GM23338 (cell line): ENCODE results near the gene PCK2. TPM values are rescaled to one million over a fixed set of nuclear protein-coding genes. Genes with fewer than 3 reads are reported as not detected.

Source experiments
- ATAC-seq: fragments of 200-7000 bp; cut with Tn5 transposase; 3 replicates; pipeline ENCODE4 v1.9.1; 2020
- DNase-seq: peaks from one replicate; pipeline ENCODE4 v3.0.0-alpha.2; 2015; ENCODE audit warnings: low spot score
- H2AFZ ChIP-seq: fragments of 200-600 bp; sonication (generic); 2 replicates; pipeline ENCODE4 v1.8.0; 2016; ENCODE audit warnings: antibody characterized with exemption, mild to moderate bottlenecking, moderate library complexity
- H3F3A ChIP-seq: fragments of 200-600 bp; sonication (generic); replicated peaks from 2 replicates; pipeline ENCODE4 v1.8.0; 2017; ENCODE audit warnings: antibody characterized with exemption, mixed run types, low read depth
- H3K27ac ChIP-seq: fragments of 200-600 bp; sonication (generic); 2 replicates; pipeline ENCODE4 v1.6.1; 2016; ENCODE audit warnings: low read depth
- H3K27me3 ChIP-seq: fragments of 200-600 bp; sonication (generic); 2 replicates; pipeline ENCODE4 v1.8.0; 2016; ENCODE audit warnings: mild to moderate bottlenecking, mixed run types, moderate library complexity; ENCODE audit not compliant: insufficient read depth
- H3K36me3 ChIP-seq: fragments of 200-600 bp; sonication (generic); 2 replicates; pipeline ENCODE4 v1.8.0; 2016; ENCODE audit warnings: mild to moderate bottlenecking; ENCODE audit not compliant: insufficient read depth
- H3K4me1 ChIP-seq: fragments of 200-600 bp; sonication (generic); 2 replicates; pipeline ENCODE4 v1.8.0; 2016; ENCODE audit warnings: mild to moderate bottlenecking, moderate library complexity; ENCODE audit not compliant: insufficient read depth
- H3K4me2 ChIP-seq: fragments of 200-600 bp; sonication (generic); 2 replicates; pipeline ENCODE4 v1.7.1; 2017; ENCODE audit warnings: mixed run types
- H3K4me3 ChIP-seq: fragments of 200-600 bp; sonication (generic); 2 replicates; pipeline ENCODE4 v1.6.1; 2016; ENCODE audit warnings: mixed run types
- H3K79me2 ChIP-seq: fragments of 200-600 bp; sonication (generic); replicated peaks from 2 replicates; pipeline ENCODE4 v1.8.0; 2017; ENCODE audit warnings: mild to moderate bottlenecking; ENCODE audit not compliant: insufficient read depth
- H3K9me2 ChIP-seq: fragments of 200-600 bp; sonication (generic); 2 replicates; pipeline ENCODE4 v1.8.0; 2017; ENCODE audit not compliant: insufficient read depth
- H4K20me1 ChIP-seq: fragments of 200-600 bp; sonication (generic); replicated peaks from 2 replicates; pipeline ENCODE4 v1.8.0; 2017; ENCODE audit warnings: mild to moderate bottlenecking; ENCODE audit not compliant: insufficient read depth
- H3K27ac Mint-ChIP-seq: 2 replicates; pipeline ENCODE4 v1.8.0; 2020; ENCODE audit warnings: inconsistent platforms, mild to moderate bottlenecking, moderate library complexity, mixed read lengths
- H3K27me3 Mint-ChIP-seq: 3 replicates; pipeline ENCODE4 v1.8.0; 2022; ENCODE audit warnings: low read depth, mild to moderate bottlenecking, moderate library complexity, mixed read lengths, inconsistent platforms; ENCODE audit not compliant: insufficient read depth, poor library complexity
- H3K36me3 Mint-ChIP-seq: 3 replicates; pipeline ENCODE4 v1.8.0; 2021; ENCODE audit warnings: low read depth, mild to moderate bottlenecking, inconsistent platforms, moderate library complexity, mixed read lengths
- H3K4me1 Mint-ChIP-seq: 3 replicates; pipeline ENCODE4 v1.8.0; 2020; ENCODE audit warnings: mild to moderate bottlenecking, inconsistent platforms, mixed read lengths
- H3K4me3 Mint-ChIP-seq: 3 replicates; pipeline ENCODE4 v1.8.0; 2021; ENCODE audit warnings: moderate library complexity, mild to moderate bottlenecking, inconsistent platforms, mixed read lengths
- H3K9me3 Mint-ChIP-seq: 3 replicates; pipeline ENCODE4 v1.8.0; 2020; ENCODE audit warnings: moderate library complexity, mild to moderate bottlenecking, inconsistent platforms, mixed read lengths
- CREB1 ChIP-seq: fragments of 250-450 bp; sonication (Bioruptor Pico); IDR thresholded peaks from 2 replicates; pipeline ENCODE4 v1.5.0; 2020; ENCODE audit warnings: low read depth, mild to moderate bottlenecking, moderate library complexity
- CTCF ChIP-seq, 2 experiments: fragments of 200-600 bp in 1 of 2; sonication (generic) in 1 of 2; conservative IDR thresholded peaks; 2 replicates each; pipeline versions ENCODE4 v1.5.1 to v1.6.1; 2016 to 2017; ENCODE audit warnings: antibody characterized with exemption in 2 of 2, low read depth in 2 of 2, mild to moderate bottlenecking in 2 of 2, moderate library complexity in 1 of 2
- EZH2 ChIP-seq: fragments of 200-600 bp; sonication (generic); IDR thresholded peaks from one replicate; pipeline ENCODE4 v1.8.0; 2017; ENCODE audit warnings: antibody characterized with exemption, mild to moderate bottlenecking, low read depth; ENCODE audit not compliant: unreplicated experiment
- EZH2phosphoT487 ChIP-seq: fragments of 200-600 bp; sonication (generic); IDR thresholded peaks from one replicate; pipeline ENCODE4 v1.8.1; 2018; ENCODE audit warnings: antibody characterized with exemption; ENCODE audit not compliant: unreplicated experiment
- JUNB ChIP-seq: IDR thresholded peaks from one replicate; pipeline ENCODE4 v1.6.1; 2016; ENCODE audit warnings: antibody characterized with exemption; ENCODE audit not compliant: unreplicated experiment
- NANOG ChIP-seq: IDR thresholded peaks from 2 replicates; pipeline ENCODE4 v1.6.1; 2016; ENCODE audit warnings: antibody characterized with exemption, borderline replicate concordance
- POLR2AphosphoS5 ChIP-seq: IDR thresholded peaks from 2 replicates; pipeline ENCODE4 v1.6.1; 2016; ENCODE audit warnings: antibody characterized with exemption, low read depth
- REST ChIP-seq: IDR thresholded peaks from one replicate; pipeline ENCODE4 v1.6.1; 2018; ENCODE audit warnings: antibody characterized with exemption; ENCODE audit not compliant: unreplicated experiment
- STAT1 ChIP-seq: IDR thresholded peaks from one replicate; pipeline ENCODE4 v1.6.1; 2016; ENCODE audit warnings: antibody characterized with exemption; ENCODE audit not compliant: unreplicated experiment
- ZNF114 ChIP-seq: fragments of 250-450 bp; sonication (Bioruptor Pico); IDR thresholded peaks from 2 replicates; pipeline ENCODE4 v1.5.0; 2020; ENCODE audit warnings: mild to moderate bottlenecking, moderate library complexity
- ZNF331 ChIP-seq: fragments of 250-450 bp; sonication (Bioruptor Pico); IDR thresholded peaks from 2 replicates; pipeline ENCODE4 v1.5.0; 2020; ENCODE audit warnings: low read depth, mild to moderate bottlenecking, moderate library complexity
- polyA plus RNA-seq: library from polyadenylated mRNA; unstranded; fragments of >200 nt; fragmentation: Nextera tagmentation; extraction: Ambion mirVana; gene quantifications from 2 replicates; pipeline ENCODE4 v1.2.1, GENCODE V29; 2016
- total RNA-seq: library from RNA; depleted of rRNA; stranded (reverse); fragments of >200 nt; shearing (Covaris generic); gene quantifications from 2 replicates; pipeline ENCODE4 v1.2.3, GENCODE V29; 2014
- TF ChIP-seq, protein P1 (sequence below): IDR thresholded peaks from 2 replicates; pipeline ENCODE4 v1.6.1; 2016; ENCODE audit warnings: antibody characterized with exemption
- TF ChIP-seq, protein P2 (sequence below): fragments of 250-450 bp; sonication (Bioruptor Pico); IDR thresholded peaks from 2 replicates; pipeline ENCODE4 v1.5.0; 2020; ENCODE audit warnings: mild to moderate bottlenecking, moderate library complexity

Gene PCK2
- total and polyA plus RNA-seq, 2 experiments from 2014 or later = 53.5 to 103 TPM

DNA sequence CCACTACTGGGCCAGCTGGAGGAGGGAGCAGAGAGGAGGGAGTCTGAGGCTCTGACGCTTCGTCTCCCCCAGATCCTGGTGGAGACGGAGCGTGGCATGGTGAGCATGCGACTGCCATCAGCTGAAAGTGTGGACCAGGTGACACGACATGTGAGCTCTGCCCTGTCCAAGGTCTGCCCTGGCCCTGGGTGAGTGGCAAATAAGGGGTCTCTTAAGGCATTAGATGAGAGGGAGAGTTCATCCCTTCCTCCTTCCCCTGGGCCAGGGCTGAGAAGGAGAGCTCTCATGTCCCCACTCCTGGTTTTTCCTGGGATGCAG lies 39.8 kb upstream of the PCK2 start:
- no peak overlapping the region for H3K27ac Mint-ChIP-seq
- Histone ChIP-seq H3K4me3 (no peak overlapping the region), H3K4me1 (peaks cover 9% of the 10 kb centered on the region; the same call in 1 of the 2 replicates), H2AFZ (no peak overlapping the region), H3K27ac (no peak overlapping the region), H4K20me1 (no peaks in the 10 kb centered on the region), H3F3A (0 out of 2 replicates have a peak, but pooled peaks cover 4% of the 10 kb centered on the region), H3K9me2 (no peaks in the 10 kb centered on the region), H3K27me3 (no peaks in the 10 kb centered on the region), H3K79me2 (no peaks in the 10 kb centered on the region), H3K36me3 (no peaks in the 10 kb centered on the region), H3K4me2 (no peak overlapping the region)
- no peak for DNase-seq
- peaks cover 21% of the 10 kb centered on the region for H3K27me3 Mint-ChIP-seq
- no peak for ATAC-seq
- TF ChIP-seq, protein P1, sequence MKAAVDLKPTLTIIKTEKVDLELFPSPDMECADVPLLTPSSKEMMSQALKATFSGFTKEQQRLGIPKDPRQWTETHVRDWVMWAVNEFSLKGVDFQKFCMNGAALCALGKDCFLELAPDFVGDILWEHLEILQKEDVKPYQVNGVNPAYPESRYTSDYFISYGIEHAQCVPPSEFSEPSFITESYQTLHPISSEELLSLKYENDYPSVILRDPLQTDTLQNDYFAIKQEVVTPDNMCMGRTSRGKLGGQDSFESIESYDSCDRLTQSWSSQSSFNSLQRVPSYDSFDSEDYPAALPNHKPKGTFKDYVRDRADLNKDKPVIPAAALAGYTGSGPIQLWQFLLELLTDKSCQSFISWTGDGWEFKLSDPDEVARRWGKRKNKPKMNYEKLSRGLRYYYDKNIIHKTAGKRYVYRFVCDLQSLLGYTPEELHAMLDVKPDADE = no peak
- TF ChIP-seq NANOG = no peak
- no peak for TF ChIP-seq ZNF114
- TF ChIP-seq POLR2AphosphoS5 = no peak
- no peak for TF ChIP-seq STAT1
- no peak for TF ChIP-seq REST
- no peak for TF ChIP-seq ZNF331 (CRISPR knock-in tag)
- TF ChIP-seq EZH2phosphoT487 = no peak
- TF ChIP-seq JUNB = no peak
- TF ChIP-seq CREB1 (CRISPR knock-in tag) = no peak
- no peak for TF ChIP-seq EZH2
- TF ChIP-seq, protein P2, sequence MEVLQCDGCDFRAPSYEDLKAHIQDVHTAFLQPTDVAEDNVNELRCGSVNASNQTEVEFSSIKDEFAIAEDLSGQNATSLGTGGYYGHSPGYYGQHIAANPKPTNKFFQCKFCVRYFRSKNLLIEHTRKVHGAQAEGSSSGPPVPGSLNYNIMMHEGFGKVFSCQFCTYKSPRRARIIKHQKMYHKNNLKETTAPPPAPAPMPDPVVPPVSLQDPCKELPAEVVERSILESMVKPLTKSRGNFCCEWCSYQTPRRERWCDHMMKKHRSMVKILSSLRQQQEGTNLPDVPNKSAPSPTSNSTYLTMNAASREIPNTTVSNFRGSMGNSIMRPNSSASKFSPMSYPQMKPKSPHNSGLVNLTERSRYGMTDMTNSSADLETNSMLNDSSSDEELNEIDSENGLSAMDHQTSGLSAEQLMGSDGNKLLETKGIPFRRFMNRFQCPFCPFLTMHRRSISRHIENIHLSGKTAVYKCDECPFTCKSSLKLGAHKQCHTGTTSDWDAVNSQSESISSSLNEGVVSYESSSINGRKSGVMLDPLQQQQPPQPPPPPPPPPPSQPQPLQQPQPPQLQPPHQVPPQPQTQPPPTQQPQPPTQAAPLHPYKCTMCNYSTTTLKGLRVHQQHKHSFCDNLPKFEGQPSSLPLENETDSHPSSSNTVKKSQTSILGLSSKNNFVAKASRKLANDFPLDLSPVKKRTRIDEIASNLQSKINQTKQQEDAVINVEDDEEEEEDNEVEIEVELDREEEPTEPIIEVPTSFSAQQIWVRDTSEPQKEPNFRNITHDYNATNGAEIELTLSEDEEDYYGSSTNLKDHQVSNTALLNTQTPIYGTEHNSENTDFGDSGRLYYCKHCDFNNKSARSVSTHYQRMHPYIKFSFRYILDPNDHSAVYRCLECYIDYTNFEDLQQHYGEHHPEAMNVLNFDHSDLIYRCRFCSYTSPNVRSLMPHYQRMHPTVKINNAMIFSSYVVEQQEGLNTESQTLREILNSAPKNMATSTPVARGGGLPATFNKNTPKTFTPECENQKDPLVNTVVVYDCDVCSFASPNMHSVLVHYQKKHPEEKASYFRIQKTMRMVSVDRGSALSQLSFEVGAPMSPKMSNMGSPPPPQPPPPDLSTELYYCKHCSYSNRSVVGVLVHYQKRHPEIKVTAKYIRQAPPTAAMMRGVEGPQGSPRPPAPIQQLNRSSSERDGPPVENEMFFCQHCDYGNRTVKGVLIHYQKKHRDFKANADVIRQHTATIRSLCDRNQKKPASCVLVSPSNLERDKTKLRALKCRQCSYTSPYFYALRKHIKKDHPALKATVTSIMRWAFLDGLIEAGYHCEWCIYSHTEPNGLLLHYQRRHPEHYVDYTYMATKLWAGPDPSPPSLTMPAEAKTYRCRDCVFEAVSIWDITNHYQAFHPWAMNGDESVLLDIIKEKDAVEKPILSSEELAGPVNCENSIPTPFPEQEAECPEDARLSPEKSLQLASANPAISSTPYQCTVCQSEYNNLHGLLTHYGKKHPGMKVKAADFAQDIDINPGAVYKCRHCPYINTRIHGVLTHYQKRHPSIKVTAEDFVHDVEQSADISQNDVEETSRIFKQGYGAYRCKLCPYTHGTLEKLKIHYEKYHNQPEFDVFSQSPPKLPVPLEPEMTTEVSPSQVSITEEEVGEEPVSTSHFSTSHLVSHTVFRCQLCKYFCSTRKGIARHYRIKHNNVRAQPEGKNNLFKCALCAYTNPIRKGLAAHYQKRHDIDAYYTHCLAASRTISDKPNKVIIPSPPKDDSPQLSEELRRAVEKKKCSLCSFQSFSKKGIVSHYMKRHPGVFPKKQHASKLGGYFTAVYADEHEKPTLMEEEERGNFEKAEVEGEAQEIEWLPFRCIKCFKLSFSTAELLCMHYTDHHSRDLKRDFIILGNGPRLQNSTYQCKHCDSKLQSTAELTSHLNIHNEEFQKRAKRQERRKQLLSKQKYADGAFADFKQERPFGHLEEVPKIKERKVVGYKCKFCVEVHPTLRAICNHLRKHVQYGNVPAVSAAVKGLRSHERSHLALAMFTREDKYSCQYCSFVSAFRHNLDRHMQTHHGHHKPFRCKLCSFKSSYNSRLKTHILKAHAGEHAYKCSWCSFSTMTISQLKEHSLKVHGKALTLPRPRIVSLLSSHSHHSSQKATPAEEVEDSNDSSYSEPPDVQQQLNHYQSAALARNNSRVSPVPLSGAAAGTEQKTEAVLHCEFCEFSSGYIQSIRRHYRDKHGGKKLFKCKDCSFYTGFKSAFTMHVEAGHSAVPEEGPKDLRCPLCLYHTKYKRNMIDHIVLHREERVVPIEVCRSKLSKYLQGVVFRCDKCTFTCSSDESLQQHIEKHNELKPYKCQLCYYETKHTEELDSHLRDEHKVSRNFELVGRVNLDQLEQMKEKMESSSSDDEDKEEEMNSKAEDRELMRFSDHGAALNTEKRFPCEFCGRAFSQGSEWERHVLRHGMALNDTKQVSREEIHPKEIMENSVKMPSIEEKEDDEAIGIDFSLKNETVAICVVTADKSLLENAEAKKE (CRISPR knock-in tag) = no peak
- TF ChIP-seq CTCF (conservative IDR thresholded peaks at IDR 0.05; ENCODE audit: low read depth in 2 of 2) = no peak
- H3K36me3 Mint-ChIP-seq = peaks cover 22% of the 10 kb centered on the region
- H3K9me3 Mint-ChIP-seq = no peaks in the 10 kb centered on the region; the same call in 2 of the 3 replicates
- H3K4me1 Mint-ChIP-seq = peaks cover 29% of the 10 kb centered on the region
- H3K4me3 Mint-ChIP-seq = no peak overlapping the region
